Measurements from ENCODE around the gene GALNT2.

Gene GALNT2

GRCh38 chr1:230049731-230050130 lies 17.3 kb upstream of the GALNT2 start:
- Histone ChIP-seq H3K9me3 (ENCODE audit: insufficient read depth, low read depth, low read length) (no peaks in the 10 kb centered on the region), H3K36me3 (ENCODE audit: insufficient read depth, low read length) (no peaks in the 10 kb centered on the region), H3K4me2 (ENCODE audit: low read depth, low read length, poor library complexity, severe bottlenecking) (no peak overlapping the region), H3K4me1 (ENCODE audit: insufficient read depth, low read length, poor library complexity, severe bottlenecking) (no peaks in the 10 kb centered on the region), H2AFZ (ENCODE audit: low read length) (no peak overlapping the region), H3K4me3 (ENCODE audit: low read length, poor library complexity, severe bottlenecking) (no peak overlapping the region), H3K27me3 (ENCODE audit: insufficient read depth, low read length, poor library complexity, severe bottlenecking) (no peaks in the 10 kb centered on the region), H4K20me1 (ENCODE audit: insufficient read depth, low read length, poor library complexity, severe bottlenecking) (no peaks in the 10 kb centered on the region), H3F3A (ENCODE audit: low read depth) (no peaks in the 10 kb centered on the region), H3K9ac (ENCODE audit: low read depth, low read length, poor library complexity, severe bottlenecking) (no peak overlapping the region), H3K9me2 (replicated peaks; ENCODE audit: low read depth, low read length) (no peaks in the 10 kb centered on the region), H3K79me2 (ENCODE audit: insufficient read depth, low read length) (no peaks in the 10 kb centered on the region)
- no peak for TF ChIP-seq CTCF (conservative IDR thresholded peaks at IDR 0.05; ENCODE audit: low read length)
- no peak for TF ChIP-seq EZH2phosphoT487 (IDR thresholded peaks at IDR 0.05; ENCODE audit: borderline replicate concordance)

GRCh38 chr1:230050973-230051735 lies 15.9 kb upstream of the GALNT2 start:
- no peak overlapping the region for H3K9ac ChIP-seq (ENCODE audit: low read depth, low read length, poor library complexity, severe bottlenecking)
- no peaks in the 10 kb centered on the region for H3K27me3 ChIP-seq (ENCODE audit: insufficient read depth, low read length, poor library complexity, severe bottlenecking)
- no peaks in the 10 kb centered on the region for H3K9me3 ChIP-seq (ENCODE audit: insufficient read depth, low read depth, low read length)
- no peaks in the 10 kb centered on the region for H3K36me3 ChIP-seq (ENCODE audit: insufficient read depth, low read length)
- H3F3A ChIP-seq (ENCODE audit: low read depth) = no peaks in the 10 kb centered on the region
- no peaks in the 10 kb centered on the region for H3K4me1 ChIP-seq (ENCODE audit: insufficient read depth, low read length, poor library complexity, severe bottlenecking)
- H3K4me2 ChIP-seq (ENCODE audit: low read depth, low read length, poor library complexity, severe bottlenecking) = peak overlapping the region; percentile 11
- H4K20me1 ChIP-seq (ENCODE audit: insufficient read depth, low read length, poor library complexity, severe bottlenecking) = no peaks in the 10 kb centered on the region
- H3K4me3 ChIP-seq (ENCODE audit: low read length, poor library complexity, severe bottlenecking) = no peak overlapping the region
- H2AFZ ChIP-seq (ENCODE audit: low read length) = peak overlapping the region; percentile 55; the same call in 1 of the 2 replicates
- H3K9me2 ChIP-seq (replicated peaks; ENCODE audit: low read depth, low read length) = no peaks in the 10 kb centered on the region
- no peaks in the 10 kb centered on the region for H3K79me2 ChIP-seq (ENCODE audit: insufficient read depth, low read length)
- no peak for TF ChIP-seq EZH2phosphoT487 (IDR thresholded peaks at IDR 0.05; ENCODE audit: borderline replicate concordance)
- no peak for TF ChIP-seq CTCF (conservative IDR thresholded peaks at IDR 0.05; ENCODE audit: low read length)

DNA sequence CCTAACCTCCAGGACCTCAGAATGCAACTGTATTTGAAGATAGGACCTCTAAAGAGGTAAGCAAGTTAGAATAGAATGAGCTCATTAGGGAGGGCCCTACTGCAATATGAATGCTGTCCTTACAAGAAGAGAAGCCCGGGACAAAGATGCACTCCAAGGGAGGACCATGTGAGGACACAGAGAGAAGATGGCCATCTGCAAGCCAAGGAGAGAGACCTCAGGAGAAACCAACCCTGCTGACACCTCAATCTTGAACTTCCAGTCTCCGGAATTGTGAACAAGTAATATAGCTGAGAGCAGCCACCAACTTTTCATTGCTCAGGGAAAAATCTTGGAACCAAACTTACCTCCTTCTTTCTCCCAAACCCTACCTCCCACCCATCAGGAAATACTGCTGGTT lies 15.0 kb upstream of the GALNT2 start:
- H3K9me3 ChIP-seq (ENCODE audit: insufficient read depth, low read depth, low read length) = no peaks in the 10 kb centered on the region
- no peak overlapping the region for H3K9ac ChIP-seq (ENCODE audit: low read depth, low read length, poor library complexity, severe bottlenecking)
- no peaks in the 10 kb centered on the region for H3K79me2 ChIP-seq (ENCODE audit: insufficient read depth, low read length)
- no peak overlapping the region for H2AFZ ChIP-seq (ENCODE audit: low read length)
- no peaks in the 10 kb centered on the region for H4K20me1 ChIP-seq (ENCODE audit: insufficient read depth, low read length, poor library complexity, severe bottlenecking)
- H3K27me3 ChIP-seq (ENCODE audit: insufficient read depth, low read length, poor library complexity, severe bottlenecking) = no peaks in the 10 kb centered on the region
- H3K36me3 ChIP-seq (ENCODE audit: insufficient read depth, low read length) = no peaks in the 10 kb centered on the region
- no peaks in the 10 kb centered on the region for H3K9me2 ChIP-seq (replicated peaks; ENCODE audit: low read depth, low read length)
- no peak overlapping the region for H3K4me3 ChIP-seq (ENCODE audit: low read length, poor library complexity, severe bottlenecking)
- H3K4me1 ChIP-seq (ENCODE audit: insufficient read depth, low read length, poor library complexity, severe bottlenecking) = no peaks in the 10 kb centered on the region
- TF ChIP-seq CTCF (conservative IDR thresholded peaks at IDR 0.05; ENCODE audit: low read length) = no peak
- no peak for TF ChIP-seq EZH2phosphoT487 (IDR thresholded peaks at IDR 0.05; ENCODE audit: borderline replicate concordance)
- H3K4me2 ChIP-seq (ENCODE audit: low read depth, low read length, poor library complexity, severe bottlenecking) = no peak overlapping the region
- no peaks in the 10 kb centered on the region for H3F3A ChIP-seq (ENCODE audit: low read depth)
